Keratinocyte (primary cell): ENCODE data around the gene CFAP92.

Experiments used
- CTCF ChIP-seq, 3 experiments: IDR thresholded peaks in 1 of 3; conservative IDR thresholded peaks in 1 of 3; optimal IDR thresholded peaks in 1 of 3; 2 replicates in 2 of 3; 3 replicates in 1 of 3; pipeline versions ENCODE3 to v1.5.1; 2011; ENCODE audit warnings: low read length in 3 of 3, mild to moderate bottlenecking in 3 of 3, moderate library complexity in 2 of 3, control low read depth in 1 of 3, inconsistent platforms in 1 of 3; ENCODE audit not compliant: insufficient read depth in 2 of 3; ENCODE audit errors: extremely low read depth in 1 of 3
- EZH2 ChIP-seq: IDR thresholded peaks from one replicate; pipeline ENCODE4 v1.6.1; 2012; ENCODE audit warnings: inconsistent platforms, mild to moderate bottlenecking, low read length, moderate library complexity

- no peak for TF ChIP-seq CTCF (optimal IDR thresholded peaks at IDR 0.05 in 1 of 3, IDR thresholded peaks at IDR 0.05 in 1 of 3, conservative IDR thresholded peaks at IDR 0.05 in 1 of 3; ENCODE audit: extremely low read depth in 1 of 3, insufficient read depth in 2 of 3, low read length in 3 of 3)
- no peak for TF ChIP-seq EZH2
Observed at GRCh38 chr3:129018751-129019150, 24.9 kb upstream of the CFAP92 start.
